ENCODE data around the gene TMEM151A.

DNA sequence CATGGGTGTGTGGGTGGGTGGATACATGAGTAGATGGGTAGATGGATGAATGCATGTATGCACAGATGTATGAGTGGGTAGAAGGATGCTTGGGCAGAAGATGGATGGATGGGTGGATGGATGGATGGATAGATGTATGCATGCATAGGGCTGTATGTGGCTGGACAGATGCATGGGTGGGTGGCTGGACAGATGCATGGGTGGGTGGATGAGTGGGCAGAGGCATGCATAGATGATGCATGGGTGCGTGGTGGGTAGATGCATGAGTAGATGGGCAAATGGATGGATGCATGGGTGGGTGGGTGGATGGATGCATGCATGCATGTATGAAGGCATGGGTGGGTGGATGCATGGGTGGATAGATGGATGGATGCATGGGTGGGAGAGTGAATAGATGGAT is 32.0 kb downstream of the TMEM151A start:
- no peak for TF ChIP-seq CTCF (IDR thresholded peaks at IDR 0.05)
- TF ChIP-seq POLR2A (IDR thresholded peaks at IDR 0.05): no peak
